Measurements from ENCODE around the gene MCOLN2.

The MCOLN2 gene

GRCh38 chr1:84892705-84893618 is 104.0 kb downstream of the MCOLN2 start, which contains the start of gene LPAR3 (continued):
- TF ChIP-seq ZNF394 (tag by site-specific recombination; IDR thresholded peaks at IDR 0.05; ENCODE audit: borderline replicate concordance) (no peak), ZBTB11 (tag by site-specific recombination; conservative IDR thresholded peaks at IDR 0.05; ENCODE audit: low read depth) (peak; percentile 89), ZNF311 (tag by site-specific recombination; IDR thresholded peaks at IDR 0.05; ENCODE audit: borderline replicate concordance) (no peak), ZNF776 (tag by site-specific recombination; IDR thresholded peaks at IDR 0.05; ENCODE audit: borderline replicate concordance) (no peak), ZNF768 (tag by site-specific recombination; IDR thresholded peaks at IDR 0.05) (no peak), ZNF792 (tag by site-specific recombination; IDR thresholded peaks at IDR 0.05) (peak; percentile 29; the same call in 1 of the 2 replicates), ZNF423 (tag by site-specific recombination; IDR thresholded peaks at IDR 0.05) (peak; percentile 53; the same call in 1 of the 2 replicates)

DNA sequence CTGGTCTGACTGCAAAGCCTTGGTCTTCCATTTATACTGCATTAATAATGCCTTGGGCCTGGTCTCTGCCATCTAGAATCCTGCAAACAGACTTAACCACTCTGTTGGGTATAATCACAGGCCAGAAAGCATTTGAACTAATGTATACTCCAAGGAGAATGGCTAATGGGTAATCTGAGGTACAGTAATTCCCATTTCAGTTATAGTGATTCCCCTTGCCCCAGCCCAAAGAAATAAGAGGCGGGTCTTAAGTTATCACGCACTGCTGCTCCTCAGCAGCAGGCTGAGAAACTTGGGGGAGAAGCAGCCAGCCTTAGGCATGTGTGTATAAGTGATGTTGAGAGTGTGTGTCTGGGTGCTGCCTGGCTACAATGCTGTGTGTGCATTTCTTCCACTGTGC is 106.3 kb downstream of the MCOLN2 start:
- no peak overlapping the region for H3K4me3 ChIP-seq (ENCODE audit: low read depth, low read length)
- ChIA-PET CTCF (interaction anchor here (0.7 kb wide), 1 partner anchor 57 kb away, joined by 3 read pairs; no protein-coding TSS in a partner anchor), POLR2A (no interaction called here)
- TF ChIP-seq ZNF792 (tag by site-specific recombination; IDR thresholded peaks at IDR 0.05) (no peak), ZSCAN23 (tag by site-specific recombination; IDR thresholded peaks at IDR 0.05) (no peak), ZNF654 (tag by site-specific recombination; IDR thresholded peaks at IDR 0.05; ENCODE audit: low read depth) (no peak), FEZF1 (tag by site-specific recombination; IDR thresholded peaks at IDR 0.05) (no peak), ZNF514 (tag by site-specific recombination; IDR thresholded peaks at IDR 0.05) (no peak), INSM2 (tag by site-specific recombination; IDR thresholded peaks at IDR 0.05) (no peak), ZXDB (tag by site-specific recombination; IDR thresholded peaks at IDR 0.05) (no peak), ZNF692 (tag by site-specific recombination; IDR thresholded peaks at IDR 0.05) (no peak)
- TF ChIP-seq, protein P1, sequence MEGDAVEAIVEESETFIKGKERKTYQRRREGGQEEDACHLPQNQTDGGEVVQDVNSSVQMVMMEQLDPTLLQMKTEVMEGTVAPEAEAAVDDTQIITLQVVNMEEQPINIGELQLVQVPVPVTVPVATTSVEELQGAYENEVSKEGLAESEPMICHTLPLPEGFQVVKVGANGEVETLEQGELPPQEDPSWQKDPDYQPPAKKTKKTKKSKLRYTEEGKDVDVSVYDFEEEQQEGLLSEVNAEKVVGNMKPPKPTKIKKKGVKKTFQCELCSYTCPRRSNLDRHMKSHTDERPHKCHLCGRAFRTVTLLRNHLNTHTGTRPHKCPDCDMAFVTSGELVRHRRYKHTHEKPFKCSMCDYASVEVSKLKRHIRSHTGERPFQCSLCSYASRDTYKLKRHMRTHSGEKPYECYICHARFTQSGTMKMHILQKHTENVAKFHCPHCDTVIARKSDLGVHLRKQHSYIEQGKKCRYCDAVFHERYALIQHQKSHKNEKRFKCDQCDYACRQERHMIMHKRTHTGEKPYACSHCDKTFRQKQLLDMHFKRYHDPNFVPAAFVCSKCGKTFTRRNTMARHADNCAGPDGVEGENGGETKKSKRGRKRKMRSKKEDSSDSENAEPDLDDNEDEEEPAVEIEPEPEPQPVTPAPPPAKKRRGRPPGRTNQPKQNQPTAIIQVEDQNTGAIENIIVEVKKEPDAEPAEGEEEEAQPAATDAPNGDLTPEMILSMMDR (tag by site-specific recombination; IDR thresholded peaks at IDR 0.05) = no peak
- no peaks in the 10 kb centered on the region for H3K36me3 ChIP-seq (ENCODE audit: control insufficient read depth in 2 of 2, insufficient read depth in 1 of 2, low read length in 2 of 2)
- H3K27ac ChIP-seq (ENCODE audit: extremely low read depth, low read depth, low read length) = no peak overlapping the region
- H3K4me1 ChIP-seq (ENCODE audit: control insufficient read depth, insufficient read depth, low read length) = no peaks in the 10 kb centered on the region
- H3K9me3 ChIP-seq (ENCODE audit: control insufficient read depth, insufficient read depth, low read depth, low read length) = no peaks in the 10 kb centered on the region

Data from HEK293 (cell line).